Measurements from ENCODE around the gene SESTD1. TPM values are rescaled to one million over a fixed set of nuclear protein-coding genes. Genes with fewer than 3 reads are reported as not detected.

SESTD1 gene
- total and polyA plus RNA-seq, 2 experiments from 2014 or later: 12.6 to 21.6 TPM

- Histone ChIP-seq H3K9me2 (ENCODE audit: insufficient read depth) (no peaks in the 10 kb centered on the region), H4K20me1 (replicated peaks; ENCODE audit: insufficient read depth) (no peaks in the 10 kb centered on the region), H3K79me2 (replicated peaks; ENCODE audit: insufficient read depth) (no peaks in the 10 kb centered on the region), H3K36me3 (ENCODE audit: insufficient read depth) (no peaks in the 10 kb centered on the region), H3K4me1 (ENCODE audit: insufficient read depth) (peaks cover 3% of the 10 kb centered on the region; the same call in 1 of the 2 replicates), H3K4me3 (no peak overlapping the region), H3K27me3 (ENCODE audit: insufficient read depth) (no peaks in the 10 kb centered on the region), H3F3A (replicated peaks; ENCODE audit: low read depth) (no peaks in the 10 kb centered on the region), H3K4me2 (no peak overlapping the region), H2AFZ (no peak overlapping the region), H3K27ac (ENCODE audit: low read depth) (no peak overlapping the region)
- no peak for ATAC-seq
- TF ChIP-seq STAT1 (IDR thresholded peaks at IDR 0.05; ENCODE audit: unreplicated experiment): no peak
- TF ChIP-seq EZH2 (IDR thresholded peaks at IDR 0.05; ENCODE audit: low read depth, unreplicated experiment): no peak
- no peak for TF ChIP-seq CTCF (conservative IDR thresholded peaks at IDR 0.05; ENCODE audit: low read depth in 2 of 2)
- no peak for TF ChIP-seq NANOG (IDR thresholded peaks at IDR 0.05; ENCODE audit: borderline replicate concordance)
- TF ChIP-seq, protein P1, sequence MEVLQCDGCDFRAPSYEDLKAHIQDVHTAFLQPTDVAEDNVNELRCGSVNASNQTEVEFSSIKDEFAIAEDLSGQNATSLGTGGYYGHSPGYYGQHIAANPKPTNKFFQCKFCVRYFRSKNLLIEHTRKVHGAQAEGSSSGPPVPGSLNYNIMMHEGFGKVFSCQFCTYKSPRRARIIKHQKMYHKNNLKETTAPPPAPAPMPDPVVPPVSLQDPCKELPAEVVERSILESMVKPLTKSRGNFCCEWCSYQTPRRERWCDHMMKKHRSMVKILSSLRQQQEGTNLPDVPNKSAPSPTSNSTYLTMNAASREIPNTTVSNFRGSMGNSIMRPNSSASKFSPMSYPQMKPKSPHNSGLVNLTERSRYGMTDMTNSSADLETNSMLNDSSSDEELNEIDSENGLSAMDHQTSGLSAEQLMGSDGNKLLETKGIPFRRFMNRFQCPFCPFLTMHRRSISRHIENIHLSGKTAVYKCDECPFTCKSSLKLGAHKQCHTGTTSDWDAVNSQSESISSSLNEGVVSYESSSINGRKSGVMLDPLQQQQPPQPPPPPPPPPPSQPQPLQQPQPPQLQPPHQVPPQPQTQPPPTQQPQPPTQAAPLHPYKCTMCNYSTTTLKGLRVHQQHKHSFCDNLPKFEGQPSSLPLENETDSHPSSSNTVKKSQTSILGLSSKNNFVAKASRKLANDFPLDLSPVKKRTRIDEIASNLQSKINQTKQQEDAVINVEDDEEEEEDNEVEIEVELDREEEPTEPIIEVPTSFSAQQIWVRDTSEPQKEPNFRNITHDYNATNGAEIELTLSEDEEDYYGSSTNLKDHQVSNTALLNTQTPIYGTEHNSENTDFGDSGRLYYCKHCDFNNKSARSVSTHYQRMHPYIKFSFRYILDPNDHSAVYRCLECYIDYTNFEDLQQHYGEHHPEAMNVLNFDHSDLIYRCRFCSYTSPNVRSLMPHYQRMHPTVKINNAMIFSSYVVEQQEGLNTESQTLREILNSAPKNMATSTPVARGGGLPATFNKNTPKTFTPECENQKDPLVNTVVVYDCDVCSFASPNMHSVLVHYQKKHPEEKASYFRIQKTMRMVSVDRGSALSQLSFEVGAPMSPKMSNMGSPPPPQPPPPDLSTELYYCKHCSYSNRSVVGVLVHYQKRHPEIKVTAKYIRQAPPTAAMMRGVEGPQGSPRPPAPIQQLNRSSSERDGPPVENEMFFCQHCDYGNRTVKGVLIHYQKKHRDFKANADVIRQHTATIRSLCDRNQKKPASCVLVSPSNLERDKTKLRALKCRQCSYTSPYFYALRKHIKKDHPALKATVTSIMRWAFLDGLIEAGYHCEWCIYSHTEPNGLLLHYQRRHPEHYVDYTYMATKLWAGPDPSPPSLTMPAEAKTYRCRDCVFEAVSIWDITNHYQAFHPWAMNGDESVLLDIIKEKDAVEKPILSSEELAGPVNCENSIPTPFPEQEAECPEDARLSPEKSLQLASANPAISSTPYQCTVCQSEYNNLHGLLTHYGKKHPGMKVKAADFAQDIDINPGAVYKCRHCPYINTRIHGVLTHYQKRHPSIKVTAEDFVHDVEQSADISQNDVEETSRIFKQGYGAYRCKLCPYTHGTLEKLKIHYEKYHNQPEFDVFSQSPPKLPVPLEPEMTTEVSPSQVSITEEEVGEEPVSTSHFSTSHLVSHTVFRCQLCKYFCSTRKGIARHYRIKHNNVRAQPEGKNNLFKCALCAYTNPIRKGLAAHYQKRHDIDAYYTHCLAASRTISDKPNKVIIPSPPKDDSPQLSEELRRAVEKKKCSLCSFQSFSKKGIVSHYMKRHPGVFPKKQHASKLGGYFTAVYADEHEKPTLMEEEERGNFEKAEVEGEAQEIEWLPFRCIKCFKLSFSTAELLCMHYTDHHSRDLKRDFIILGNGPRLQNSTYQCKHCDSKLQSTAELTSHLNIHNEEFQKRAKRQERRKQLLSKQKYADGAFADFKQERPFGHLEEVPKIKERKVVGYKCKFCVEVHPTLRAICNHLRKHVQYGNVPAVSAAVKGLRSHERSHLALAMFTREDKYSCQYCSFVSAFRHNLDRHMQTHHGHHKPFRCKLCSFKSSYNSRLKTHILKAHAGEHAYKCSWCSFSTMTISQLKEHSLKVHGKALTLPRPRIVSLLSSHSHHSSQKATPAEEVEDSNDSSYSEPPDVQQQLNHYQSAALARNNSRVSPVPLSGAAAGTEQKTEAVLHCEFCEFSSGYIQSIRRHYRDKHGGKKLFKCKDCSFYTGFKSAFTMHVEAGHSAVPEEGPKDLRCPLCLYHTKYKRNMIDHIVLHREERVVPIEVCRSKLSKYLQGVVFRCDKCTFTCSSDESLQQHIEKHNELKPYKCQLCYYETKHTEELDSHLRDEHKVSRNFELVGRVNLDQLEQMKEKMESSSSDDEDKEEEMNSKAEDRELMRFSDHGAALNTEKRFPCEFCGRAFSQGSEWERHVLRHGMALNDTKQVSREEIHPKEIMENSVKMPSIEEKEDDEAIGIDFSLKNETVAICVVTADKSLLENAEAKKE (CRISPR knock-in tag; IDR thresholded peaks at IDR 0.05): no peak
- TF ChIP-seq POLR2AphosphoS5 (IDR thresholded peaks at IDR 0.05; ENCODE audit: low read depth): no peak
- no peak for TF ChIP-seq ZNF114 (CRISPR knock-in tag; IDR thresholded peaks at IDR 0.05)
- no peak for TF ChIP-seq CREB1 (CRISPR knock-in tag; IDR thresholded peaks at IDR 0.05; ENCODE audit: low read depth)
- TF ChIP-seq EZH2phosphoT487 (IDR thresholded peaks at IDR 0.05; ENCODE audit: unreplicated experiment): no peak
- TF ChIP-seq ZNF331 (CRISPR knock-in tag; IDR thresholded peaks at IDR 0.05; ENCODE audit: low read depth): no peak
- TF ChIP-seq JUNB (IDR thresholded peaks at IDR 0.05; ENCODE audit: unreplicated experiment): no peak
- TF ChIP-seq ETS1 (IDR thresholded peaks at IDR 0.05): no peak
- TF ChIP-seq, protein P2, sequence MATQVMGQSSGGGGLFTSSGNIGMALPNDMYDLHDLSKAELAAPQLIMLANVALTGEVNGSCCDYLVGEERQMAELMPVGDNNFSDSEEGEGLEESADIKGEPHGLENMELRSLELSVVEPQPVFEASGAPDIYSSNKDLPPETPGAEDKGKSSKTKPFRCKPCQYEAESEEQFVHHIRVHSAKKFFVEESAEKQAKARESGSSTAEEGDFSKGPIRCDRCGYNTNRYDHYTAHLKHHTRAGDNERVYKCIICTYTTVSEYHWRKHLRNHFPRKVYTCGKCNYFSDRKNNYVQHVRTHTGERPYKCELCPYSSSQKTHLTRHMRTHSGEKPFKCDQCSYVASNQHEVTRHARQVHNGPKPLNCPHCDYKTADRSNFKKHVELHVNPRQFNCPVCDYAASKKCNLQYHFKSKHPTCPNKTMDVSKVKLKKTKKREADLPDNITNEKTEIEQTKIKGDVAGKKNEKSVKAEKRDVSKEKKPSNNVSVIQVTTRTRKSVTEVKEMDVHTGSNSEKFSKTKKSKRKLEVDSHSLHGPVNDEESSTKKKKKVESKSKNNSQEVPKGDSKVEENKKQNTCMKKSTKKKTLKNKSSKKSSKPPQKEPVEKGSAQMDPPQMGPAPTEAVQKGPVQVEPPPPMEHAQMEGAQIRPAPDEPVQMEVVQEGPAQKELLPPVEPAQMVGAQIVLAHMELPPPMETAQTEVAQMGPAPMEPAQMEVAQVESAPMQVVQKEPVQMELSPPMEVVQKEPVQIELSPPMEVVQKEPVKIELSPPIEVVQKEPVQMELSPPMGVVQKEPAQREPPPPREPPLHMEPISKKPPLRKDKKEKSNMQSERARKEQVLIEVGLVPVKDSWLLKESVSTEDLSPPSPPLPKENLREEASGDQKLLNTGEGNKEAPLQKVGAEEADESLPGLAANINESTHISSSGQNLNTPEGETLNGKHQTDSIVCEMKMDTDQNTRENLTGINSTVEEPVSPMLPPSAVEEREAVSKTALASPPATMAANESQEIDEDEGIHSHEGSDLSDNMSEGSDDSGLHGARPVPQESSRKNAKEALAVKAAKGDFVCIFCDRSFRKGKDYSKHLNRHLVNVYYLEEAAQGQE (IDR thresholded peaks at IDR 0.05; ENCODE audit: unreplicated experiment): no peak
- Mint-ChIP-seq H3K9me3 (no peaks in the 10 kb centered on the region; the same call in 2 of the 3 replicates), H3K4me1 (peaks cover 17% of the 10 kb centered on the region; the same call in 2 of the 3 replicates), H3K27me3 (ENCODE audit: insufficient read depth, low read depth, poor library complexity) (no peaks in the 10 kb centered on the region), H3K27ac (no peak overlapping the region), H3K4me3 (no peak overlapping the region), H3K36me3 (ENCODE audit: low read depth) (peaks cover 8% of the 10 kb centered on the region; the same call in 2 of the 3 replicates)
- DNase-seq (ENCODE audit: low spot score): no peak
Observed at GRCh38 chr2:179171371-179171770, 93.3 kb downstream of the SESTD1 start.
